ENCODE results near the gene KAT5. TPM values are rescaled to one million over a fixed set of nuclear protein-coding genes. Genes with fewer than 3 reads are reported as not detected.

The KAT5 gene
- total and polyA plus RNA-seq, 2 of the 13 experiments (the other 11 are each of a cell fraction or from before 2014, with no cell fraction given) = 35.2 to 48.3 TPM

DNA sequence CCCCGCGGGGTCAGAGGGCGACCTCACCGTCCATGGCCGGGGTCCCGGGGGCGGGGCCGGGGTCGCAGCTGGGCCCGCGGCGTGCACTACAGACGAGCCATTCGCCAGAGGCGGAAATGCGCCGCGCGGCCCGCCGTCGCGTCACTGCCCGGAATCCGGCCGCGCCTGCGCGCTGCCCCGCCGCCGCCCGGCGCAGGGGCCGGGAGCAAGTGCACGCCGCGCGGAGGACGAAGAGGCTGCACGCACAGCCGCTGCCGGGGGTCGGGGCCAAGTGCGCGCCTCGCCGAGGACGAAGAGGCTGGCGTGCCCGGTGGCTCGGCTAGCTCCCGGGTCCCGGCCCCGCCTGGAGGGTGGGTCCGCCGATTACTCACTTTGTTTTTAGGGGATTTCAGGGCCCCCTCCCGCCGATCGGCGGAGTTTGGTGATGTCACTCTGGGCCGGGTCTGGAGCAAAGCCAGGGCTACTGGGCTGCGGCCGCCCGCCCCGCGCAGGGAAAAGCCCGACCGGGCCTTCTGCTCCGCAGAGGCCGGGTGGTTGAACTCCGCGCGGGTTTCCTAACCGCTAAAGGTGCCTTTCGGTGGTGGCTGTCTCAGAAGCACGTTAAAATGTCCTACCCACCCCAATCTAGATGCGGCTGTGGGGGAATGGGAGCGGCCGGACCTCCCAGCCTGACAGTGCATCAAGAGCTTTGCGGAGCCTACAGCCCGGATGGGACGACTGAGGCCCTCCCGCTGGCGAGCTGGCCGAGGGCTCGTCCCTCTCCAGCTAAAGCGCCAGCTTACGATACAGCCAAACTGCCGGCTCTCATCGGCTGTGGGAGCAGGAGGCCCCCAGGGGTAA lies 49.0 kb upstream of the KAT5 start, which contains the start of gene RELA (continued):
- TF ChIP-seq PTBP1 (IDR thresholded peaks at IDR 0.05; ENCODE audit: low read depth, low read length, poor library complexity, severe bottlenecking) (no peak), NFYB (CRISPR knock-in tag; IDR thresholded peaks at IDR 0.05) (no peak), SNAI1 (CRISPR knock-in tag; IDR thresholded peaks at IDR 0.05; ENCODE audit: borderline replicate concordance) (no peak), FIP1L1 (IDR thresholded peaks at IDR 0.05; ENCODE audit: borderline replicate concordance, insufficient read depth, low read depth, low read length) (no peak), DNMT3B (CRISPR knock-in tag; conservative IDR thresholded peaks at IDR 0.05) (no peak), ZNF616 (CRISPR knock-in tag; IDR thresholded peaks at IDR 0.05; ENCODE audit: low read depth) (no peak), ZNF547 (CRISPR knock-in tag; IDR thresholded peaks at IDR 0.05) (no peak), FOXP4 (CRISPR knock-in tag; IDR thresholded peaks at IDR 0.05) (0 out of 2 replicates have a peak, but pooled peaks have one; percentile 4), ZMYM3 (CRISPR knock-in tag; IDR thresholded peaks at IDR 0.05) (no peak), ZSCAN25 (CRISPR knock-in tag; IDR thresholded peaks at IDR 0.05) (no peak), CBX1 (IDR thresholded peaks at IDR 0.05; ENCODE audit: low read depth) (no peak), HNRNPL (IDR thresholded peaks at IDR 0.05; ENCODE audit: low read depth, low read length) (no peak), MAF1 (CRISPR knock-in tag; IDR thresholded peaks at IDR 0.05; ENCODE audit: borderline replicate concordance) (no peak), ZNF260 (CRISPR knock-in tag; IDR thresholded peaks at IDR 0.05; ENCODE audit: borderline replicate concordance, low read depth) (no peak), SOX5 (CRISPR knock-in tag; IDR thresholded peaks at IDR 0.05; ENCODE audit: borderline replicate concordance) (peak; percentile 32; the same call in 1 of the 2 replicates), MED8 (CRISPR knock-in tag; IDR thresholded peaks at IDR 0.05; ENCODE audit: insufficient replicate concordance) (no peak), ZNF770 (CRISPR knock-in tag; IDR thresholded peaks at IDR 0.05) (peak; percentile 49; the same call in 1 of the 2 replicates), PHF20 (CRISPR knock-in tag; IDR thresholded peaks at IDR 0.05) (peak; percentile 48), HHEX (CRISPR knock-in tag; IDR thresholded peaks at IDR 0.05) (no peak), ATAD3A (CRISPR knock-in tag; IDR thresholded peaks at IDR 0.05) (no peak), PRMT3 (CRISPR knock-in tag; IDR thresholded peaks at IDR 0.05; ENCODE audit: borderline replicate concordance, low read depth) (no peak)
- TF ChIP-seq, protein P1, sequence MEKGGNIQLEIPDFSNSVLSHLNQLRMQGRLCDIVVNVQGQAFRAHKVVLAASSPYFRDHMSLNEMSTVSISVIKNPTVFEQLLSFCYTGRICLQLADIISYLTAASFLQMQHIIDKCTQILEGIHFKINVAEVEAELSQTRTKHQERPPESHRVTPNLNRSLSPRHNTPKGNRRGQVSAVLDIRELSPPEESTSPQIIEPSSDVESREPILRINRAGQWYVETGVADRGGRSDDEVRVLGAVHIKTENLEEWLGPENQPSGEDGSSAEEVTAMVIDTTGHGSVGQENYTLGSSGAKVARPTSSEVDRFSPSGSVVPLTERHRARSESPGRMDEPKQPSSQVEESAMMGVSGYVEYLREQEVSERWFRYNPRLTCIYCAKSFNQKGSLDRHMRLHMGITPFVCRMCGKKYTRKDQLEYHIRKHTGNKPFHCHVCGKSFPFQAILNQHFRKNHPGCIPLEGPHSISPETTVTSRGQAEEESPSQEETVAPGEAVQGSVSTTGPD (CRISPR knock-in tag; IDR thresholded peaks at IDR 0.05) = no peak
- TF ChIP-seq, protein P2, sequence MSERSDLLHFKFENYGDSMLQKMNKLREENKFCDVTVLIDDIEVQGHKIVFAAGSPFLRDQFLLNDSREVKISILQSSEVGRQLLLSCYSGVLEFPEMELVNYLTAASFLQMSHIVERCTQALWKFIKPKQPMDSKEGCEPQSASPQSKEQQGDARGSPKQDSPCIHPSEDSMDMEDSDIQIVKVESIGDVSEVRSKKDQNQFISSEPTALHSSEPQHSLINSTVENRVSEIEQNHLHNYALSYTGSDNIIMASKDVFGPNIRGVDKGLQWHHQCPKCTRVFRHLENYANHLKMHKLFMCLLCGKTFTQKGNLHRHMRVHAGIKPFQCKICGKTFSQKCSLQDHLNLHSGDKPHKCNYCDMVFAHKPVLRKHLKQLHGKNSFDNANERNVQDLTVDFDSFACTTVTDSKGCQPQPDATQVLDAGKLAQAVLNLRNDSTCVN (CRISPR knock-in tag; IDR thresholded peaks at IDR 0.05; ENCODE audit: borderline replicate concordance) = no peak
